ENCODE results near the gene KCNQ4. TPM values are rescaled to one million over a fixed set of nuclear protein-coding genes. Genes with fewer than 3 reads are reported as not detected.

Gene KCNQ4
- total and polyA plus RNA-seq, 7 experiments from 2014 or later, result 0.10 to 0.97 (median 0.20) TPM; not detected in 1

DNA sequence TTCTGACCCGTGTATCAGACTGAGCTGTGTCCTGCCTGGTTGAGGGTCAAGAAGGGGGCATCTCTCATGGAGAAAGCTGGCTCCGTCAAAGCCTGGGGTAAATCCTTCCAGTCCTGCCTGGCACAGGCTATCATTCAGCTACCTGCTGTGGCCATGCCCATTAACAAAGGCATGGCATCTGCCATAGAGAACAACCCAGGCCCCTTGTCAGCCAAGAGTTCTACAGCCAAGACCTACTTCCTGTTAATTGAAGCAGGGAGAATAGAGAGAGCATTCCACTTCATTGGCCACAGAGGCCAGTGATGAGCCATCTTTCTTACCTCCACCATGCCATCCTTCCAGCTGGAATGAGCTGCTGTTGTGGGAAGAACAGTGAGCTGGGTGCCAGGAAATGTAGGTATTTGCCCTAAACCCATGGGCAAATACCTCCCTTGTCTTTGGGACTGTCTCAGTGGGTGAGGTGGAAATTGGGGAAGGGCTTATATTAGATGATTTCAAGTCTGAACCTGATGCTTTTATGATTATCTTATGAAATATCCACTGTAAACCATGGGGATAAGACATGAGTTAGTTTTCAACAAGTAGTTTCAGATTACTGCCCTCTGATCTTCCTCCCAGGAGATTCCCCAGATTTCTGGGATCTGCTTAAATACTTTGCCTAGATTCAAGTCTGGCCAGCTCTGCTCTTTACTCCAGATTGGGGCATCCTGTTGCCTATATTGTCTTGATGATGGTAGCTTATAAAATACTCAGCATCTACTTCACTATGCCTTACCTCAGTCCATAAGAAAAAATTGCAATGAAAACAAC, 11.2 kb upstream of the KCNQ4 start:
- intact Hi-C loops (cut with micrococcal nuclease), result loop anchor here (5.0 to 10.0 kb wide), 3 partner anchors 160 to 232 kb away; no protein-coding TSS in a partner anchor
- no peaks in the 10 kb centered on the region for H3K4me1 ChIP-seq (ENCODE audit: control insufficient read depth in 2 of 2, insufficient read depth in 2 of 2, low read length in 2 of 2)
- H3K4me3 Mint-ChIP-seq, result no peak overlapping the region
- H3K4me1 Mint-ChIP-seq, result peaks cover 0 to 29% (median 2%) of the 10 kb centered on the region in 7 donors
- no peaks in the 10 kb centered on the region for H3K27me3 ChIP-seq (ENCODE audit: control insufficient read depth in 2 of 2, insufficient read depth in 2 of 2, low read length in 2 of 2)
- H3K4me3 ChIP-seq (ENCODE audit: low read length), result no peak overlapping the region
- peak overlapping the region in 8 of 9 donors; percentile 19 to 76 (median 34) for H3K27ac Mint-ChIP-seq
- DNase-seq (no peak), ATAC-seq (no peak)
- H3K9me3 ChIP-seq (ENCODE audit: control insufficient read depth in 2 of 3, low read length in 3 of 3), result no peaks in the 10 kb centered on the region
- no peak overlapping the region for H3K27ac ChIP-seq (ENCODE audit: low read depth, low read length)
- ChIA-PET CTCF (interaction anchor here (0.6 to 5.4 kb wide), 16 partner anchors 8 to 599 kb away, joined by 3 to 106 read pairs (median 4); no protein-coding TSS in a partner anchor), POLR2A (interaction anchor here (0.6 to 0.9 kb wide), 2 partner anchors 78 to 171 kb away, joined by 4 read pairs; no protein-coding TSS in a partner anchor)
- H3K36me3 ChIP-seq (ENCODE audit: control insufficient read depth in 2 of 3, insufficient read depth in 3 of 3, low read length in 3 of 3), result peaks cover 0 to 49% (median 16%) of the 10 kb centered on the region in 3 experiments
- H3K9me3 Mint-ChIP-seq, result peaks cover 0 to 7% (median 2%) of the 10 kb centered on the region in 11 donors
- H3K27me3 Mint-ChIP-seq, result no peaks in the 10 kb centered on the region
- peaks cover 8 to 47% (median 28%) of the 10 kb centered on the region in 5 donors for H3K36me3 Mint-ChIP-seq

DNA sequence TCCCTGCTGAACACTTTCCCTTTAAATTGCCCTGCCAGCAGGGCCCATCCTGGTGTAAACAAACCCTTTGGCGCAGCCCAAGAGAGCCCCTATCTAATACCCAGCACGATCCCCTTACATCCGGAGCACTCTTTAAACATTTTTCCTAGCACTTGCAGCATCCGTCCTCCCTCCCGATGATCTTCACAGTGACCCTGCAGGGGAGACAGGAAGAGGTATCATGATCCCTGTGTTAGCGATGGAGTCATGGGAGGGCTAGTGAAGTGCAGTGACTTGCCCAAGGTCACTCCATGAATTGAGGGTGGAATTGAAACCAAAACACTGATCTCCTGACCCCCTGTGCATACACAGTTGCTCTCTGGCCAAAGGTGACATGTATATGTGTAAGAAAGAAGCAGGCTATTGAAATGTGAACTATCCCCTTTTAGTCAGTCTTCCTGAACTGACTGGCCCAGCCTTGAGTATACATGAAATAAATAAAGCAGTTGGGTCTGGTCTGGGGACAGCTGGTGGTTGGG, 9.8 kb upstream of the KCNQ4 start:
- ATAC-seq, result no peak

DNA sequence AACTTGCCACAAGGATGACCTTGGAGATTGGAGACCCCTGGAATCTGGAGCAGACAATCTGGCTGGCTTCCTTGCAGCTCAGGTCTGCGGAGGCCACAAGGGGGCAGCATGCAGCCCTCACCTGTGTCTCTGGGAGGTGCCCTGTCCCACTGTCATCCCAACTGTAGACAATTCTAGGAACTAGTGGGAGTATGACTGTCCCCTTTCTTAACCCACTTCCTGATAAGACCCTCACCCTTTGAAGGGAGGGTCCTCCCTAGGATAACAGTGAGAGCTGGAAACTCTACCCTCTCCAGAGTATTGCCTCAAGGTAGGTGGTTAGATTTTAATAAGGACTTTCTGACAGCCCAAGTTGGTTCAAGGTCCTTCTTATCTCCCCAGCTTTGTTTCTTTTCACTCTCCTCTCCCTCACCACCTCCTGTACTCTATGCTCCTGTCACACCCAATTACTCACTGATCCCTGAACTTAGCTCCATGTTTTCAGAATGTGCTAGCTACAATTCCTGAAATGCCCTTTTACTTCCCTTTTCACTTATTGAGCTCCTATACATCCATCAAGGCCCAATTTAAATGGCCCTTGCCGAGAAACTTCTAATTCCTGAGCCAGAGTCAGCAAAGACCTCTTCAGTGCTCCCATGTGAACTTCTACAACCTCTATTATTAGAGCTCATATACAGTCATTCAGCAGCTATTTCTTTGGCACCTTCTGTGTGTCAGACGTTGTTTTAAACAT, 9.2 kb upstream of the KCNQ4 start:
- POLR2A ChIA-PET, result interaction anchor here (0.7 to 1.9 kb wide), 10 partner anchors 9 to 88 kb away, joined by 3 to 9 read pairs (median 3); partner anchors contain the start of genes CITED4 and NFYC

More for the DNA sequence above, 9.8 kb upstream of the KCNQ4 start:
- Histone ChIP-seq H3K27me3 (ENCODE audit: control insufficient read depth in 2 of 2, insufficient read depth in 2 of 2, low read length in 2 of 2) (no peaks in the 10 kb centered on the region), H3K27ac (ENCODE audit: low read depth, low read length) (no peak overlapping the region), H3K36me3 (ENCODE audit: control insufficient read depth in 2 of 3, insufficient read depth in 3 of 3, low read length in 3 of 3) (peaks cover 0 to 36% (median 15%) of the 10 kb centered on the region in 3 experiments), H3K4me3 (ENCODE audit: low read length) (no peak overlapping the region), H3K9me3 (ENCODE audit: control insufficient read depth in 2 of 3, low read length in 3 of 3) (no peaks in the 10 kb centered on the region), H3K4me1 (ENCODE audit: control insufficient read depth in 2 of 2, insufficient read depth in 2 of 2, low read length in 2 of 2) (no peaks in the 10 kb centered on the region)
- peak overlapping the region in 3 of 9 donors; percentile 37 to 69 (median 61) for H3K27ac Mint-ChIP-seq
- intact Hi-C loops (cut with micrococcal nuclease), result loop anchor here (1.0 to 10.0 kb wide), 7 partner anchors 44 to 231 kb away; no protein-coding TSS in a partner anchor
- H3K36me3 Mint-ChIP-seq, result peaks cover 8 to 42% (median 26%) of the 10 kb centered on the region in 5 donors
- ChIA-PET POLR2A (interaction anchor here (0.9 to 1.9 kb wide), 7 partner anchors 9 to 88 kb away, joined by 3 to 9 read pairs (median 4); partner anchors contain the start of genes CITED4 and NFYC), CTCF (interaction anchor here (0.7 to 5.4 kb wide), 19 partner anchors 9 to 231 kb away, joined by 3 to 106 read pairs (median 5); partner anchors contain the start of gene CITED4)
- DNase-seq, result peak in 1 of 9 donors; percentile 19
- H3K4me3 Mint-ChIP-seq, result no peak overlapping the region
- no peaks in the 10 kb centered on the region for H3K27me3 Mint-ChIP-seq
- peaks cover 0 to 29% (median 2%) of the 10 kb centered on the region in 7 donors for H3K4me1 Mint-ChIP-seq
- H3K9me3 Mint-ChIP-seq, result peaks cover 0 to 9% (median 3%) of the 10 kb centered on the region in 11 donors

DNA sequence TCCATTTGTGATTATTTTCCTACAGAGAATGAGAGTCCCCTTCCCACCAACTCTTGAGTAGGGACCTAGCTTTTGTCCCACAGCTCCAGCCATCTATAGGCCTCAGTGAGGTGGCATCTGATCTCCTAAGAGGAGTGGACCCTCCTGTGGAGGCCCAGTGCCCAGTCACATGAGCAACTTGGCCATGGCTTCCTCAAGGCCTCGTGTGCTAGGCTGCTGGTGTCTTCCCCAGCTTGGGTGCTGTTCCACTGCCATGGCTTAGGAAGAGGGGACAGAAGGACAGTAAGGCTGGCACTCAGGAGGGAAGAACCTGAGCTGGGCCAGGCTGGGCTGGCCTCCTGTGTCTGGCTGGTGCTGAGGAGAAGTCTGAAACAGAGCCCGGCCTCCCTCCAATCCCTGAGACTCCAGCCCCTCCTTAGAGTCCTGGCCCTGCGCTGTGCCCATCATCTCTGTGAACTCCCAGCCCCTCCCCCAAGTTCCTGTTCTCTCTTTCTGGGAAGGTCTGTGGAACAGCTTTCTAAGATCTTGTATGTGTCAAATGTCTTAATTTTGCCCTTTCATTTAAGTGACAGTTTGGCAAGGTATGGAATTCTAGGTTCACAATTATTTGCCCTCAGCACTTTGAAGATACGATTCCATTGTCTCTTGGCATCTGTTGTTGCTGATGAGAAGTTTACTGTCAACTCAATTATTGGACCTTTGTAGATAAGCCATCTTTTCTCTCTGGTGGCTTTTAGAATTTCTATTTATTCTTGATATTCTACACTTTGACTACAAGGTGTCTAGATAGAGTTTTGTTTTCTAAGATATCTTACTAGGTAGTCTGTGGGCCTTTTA, 7.1 kb upstream of the KCNQ4 start:
- no peak overlapping the region for H3K27ac ChIP-seq (ENCODE audit: low read depth, low read length)
- H3K4me3 Mint-ChIP-seq, result no peak overlapping the region
- peaks cover 0 to 9% (median 3%) of the 10 kb centered on the region in 11 donors for H3K9me3 Mint-ChIP-seq
- H3K27ac Mint-ChIP-seq, result peak overlapping the region in 1 of 9 donors; percentile 28
- ChIA-PET POLR2A (no interaction called here), CTCF (interaction anchor here (0.6 to 5.4 kb wide), 5 partner anchors 8 to 1376 kb away, joined by 3 to 106 read pairs (median 4); no protein-coding TSS in a partner anchor)
- H3K27me3 Mint-ChIP-seq, result peaks cover 0 to under 1% (median under 1%) of the 10 kb centered on the region in 5 donors
- no peaks in the 10 kb centered on the region for H3K27me3 ChIP-seq (ENCODE audit: control insufficient read depth in 2 of 2, insufficient read depth in 2 of 2, low read length in 2 of 2)
- no peak overlapping the region for H3K4me3 ChIP-seq (ENCODE audit: low read length)
- H3K36me3 Mint-ChIP-seq, result peaks cover 4 to 25% (median 18%) of the 10 kb centered on the region in 5 donors
- peaks cover 0 to 11% (median 0%) of the 10 kb centered on the region in 3 experiments for H3K36me3 ChIP-seq (ENCODE audit: control insufficient read depth in 2 of 3, insufficient read depth in 3 of 3, low read length in 3 of 3)
- DNase-seq, result no peak
- ATAC-seq, result no peak
- no peaks in the 10 kb centered on the region for H3K4me1 ChIP-seq (ENCODE audit: control insufficient read depth in 2 of 2, insufficient read depth in 2 of 2, low read length in 2 of 2)
- intact Hi-C loops (cut with micrococcal nuclease), result loop anchor here in 1 of 2 donors (10.0 kb wide), 1 partner anchor 228 kb away; no protein-coding TSS in a partner anchor
- H3K4me1 Mint-ChIP-seq, result peaks cover 0 to 13% (median 0%) of the 10 kb centered on the region in 7 donors
- H3K9me3 ChIP-seq (ENCODE audit: control insufficient read depth in 2 of 3, low read length in 3 of 3), result no peaks in the 10 kb centered on the region

More for the DNA sequence above, 9.2 kb upstream of the KCNQ4 start:
- H3K4me3 ChIP-seq (ENCODE audit: low read length), result no peak overlapping the region
- no peaks in the 10 kb centered on the region for H3K4me1 ChIP-seq (ENCODE audit: control insufficient read depth in 2 of 2, insufficient read depth in 2 of 2, low read length in 2 of 2)
- H3K27ac ChIP-seq (ENCODE audit: low read depth, low read length), result no peak overlapping the region
- ATAC-seq, result peak; percentile 72
- Mint-ChIP-seq H3K4me1 (peaks cover 0 to 25% (median 2%) of the 10 kb centered on the region in 7 donors), H3K27me3 (no peaks in the 10 kb centered on the region), H3K27ac (peak overlapping the region in 3 of 9 donors; percentile 1 to 61 (median 10)), H3K36me3 (peaks cover 8 to 36% (median 22%) of the 10 kb centered on the region in 5 donors), H3K9me3 (peaks cover 0 to 9% (median 3%) of the 10 kb centered on the region in 11 donors), H3K4me3 (no peak overlapping the region)
- DNase-seq, result peak; percentile 46 to 70 (median 54)
- H3K27me3 ChIP-seq (ENCODE audit: control insufficient read depth in 2 of 2, insufficient read depth in 2 of 2, low read length in 2 of 2), result no peaks in the 10 kb centered on the region
- no peaks in the 10 kb centered on the region for H3K9me3 ChIP-seq (ENCODE audit: control insufficient read depth in 2 of 3, low read length in 3 of 3)
- CTCF ChIA-PET, result interaction anchor here (0.7 to 5.4 kb wide), 27 partner anchors 10 to 231 kb away, joined by 3 to 106 read pairs (median 5); partner anchors contain the start of gene CITED4
- H3K36me3 ChIP-seq (ENCODE audit: control insufficient read depth in 2 of 3, insufficient read depth in 3 of 3, low read length in 3 of 3), result peaks cover 0 to 30% (median 9%) of the 10 kb centered on the region in 3 experiments
- intact Hi-C loops (cut with micrococcal nuclease), result loop anchor here (1.0 to 10.0 kb wide), 7 partner anchors 44 to 230 kb away; no protein-coding TSS in a partner anchor

DNA sequence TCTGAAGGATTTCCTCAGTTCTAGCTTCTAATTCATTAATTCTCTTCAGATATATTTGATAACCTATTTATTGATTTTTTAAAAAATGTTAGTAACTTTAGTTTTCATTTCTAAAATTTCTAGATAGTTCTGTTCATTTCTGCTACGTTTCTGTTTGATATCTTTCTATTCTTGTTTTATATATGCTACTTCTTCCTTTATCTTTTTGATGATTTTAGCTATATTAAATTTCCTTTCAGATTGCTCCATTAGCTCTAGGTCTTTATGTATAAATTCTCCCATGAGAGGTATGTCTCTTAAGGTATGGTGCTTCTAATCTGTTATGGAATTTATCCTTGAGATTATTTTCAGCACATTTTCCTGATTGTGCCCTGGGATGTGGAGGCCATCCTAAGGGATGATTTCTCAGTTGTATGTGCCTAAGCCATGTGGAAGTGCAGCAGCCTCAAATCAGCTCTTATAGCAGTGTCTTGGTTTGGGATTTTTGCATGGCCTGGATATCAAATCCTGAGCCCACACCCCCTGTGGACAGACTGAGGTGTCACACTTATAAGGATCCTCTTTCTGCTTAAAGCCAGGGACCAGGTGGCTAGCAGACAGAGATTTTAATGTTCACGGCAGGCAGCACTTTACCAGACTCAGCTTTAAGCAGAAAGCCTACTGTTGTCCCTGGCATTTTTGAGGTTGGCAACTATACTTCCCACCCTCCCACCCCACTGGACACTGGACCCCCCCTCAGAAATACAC, 6.2 kb upstream of the KCNQ4 start:
- no peak overlapping the region for H3K27ac ChIP-seq (ENCODE audit: low read depth, low read length)
- H3K27me3 Mint-ChIP-seq, result peaks cover 3 to 10% (median 8%) of the 10 kb centered on the region in 5 donors
- DNase-seq (no peak), ATAC-seq (no peak)
- no peak overlapping the region for H3K4me3 Mint-ChIP-seq
- H3K9me3 Mint-ChIP-seq, result peaks cover 0 to 9% (median 3%) of the 10 kb centered on the region in 11 donors
- H3K27me3 ChIP-seq (ENCODE audit: control insufficient read depth in 2 of 2, insufficient read depth in 2 of 2, low read length in 2 of 2), result no peaks in the 10 kb centered on the region
- H3K4me1 Mint-ChIP-seq, result peaks cover 0 to 13% (median 0%) of the 10 kb centered on the region in 7 donors
- ChIA-PET CTCF (interaction anchor here (0.7 kb wide), 1 partner anchor 9 kb away, joined by 3 read pairs; no protein-coding TSS in a partner anchor), POLR2A (interaction anchor here (0.6 kb wide), 2 partner anchors 171 to 202 kb away, joined by 3 to 4 read pairs; no protein-coding TSS in a partner anchor)
- intact Hi-C loops (cut with micrococcal nuclease), result loop anchor here in 1 of 2 donors (10.0 kb wide), 1 partner anchor 227 kb away; no protein-coding TSS in a partner anchor
- H3K4me1 ChIP-seq (ENCODE audit: control insufficient read depth in 2 of 2, insufficient read depth in 2 of 2, low read length in 2 of 2), result no peaks in the 10 kb centered on the region
- peaks cover 0 to 4% (median 0%) of the 10 kb centered on the region in 3 experiments for H3K36me3 ChIP-seq (ENCODE audit: control insufficient read depth in 2 of 3, insufficient read depth in 3 of 3, low read length in 3 of 3)
- H3K27ac Mint-ChIP-seq, result peak overlapping the region in 1 of 9 donors; percentile 28
- H3K36me3 Mint-ChIP-seq, result peaks cover 4 to 24% (median 18%) of the 10 kb centered on the region in 5 donors
- H3K4me3 ChIP-seq (ENCODE audit: low read length), result no peak overlapping the region
- H3K9me3 ChIP-seq (ENCODE audit: control insufficient read depth in 2 of 3, low read length in 3 of 3), result no peaks in the 10 kb centered on the region

All from naive thymus-derived CD4-positive, alpha-beta T cell (primary cell).